Pancreas (tissue), 10 donors: ENCODE results near the gene MAP1B. TPM values are rescaled to one million over a fixed set of nuclear protein-coding genes. Genes with fewer than 3 reads are reported as not detected.

Experiments used
- ATAC-seq, 4 donors: fragments of 200-7000 bp; cut with Tn5 transposase; one replicate each; pipeline versions ENCODE4 v1.8.0 to v1.9.1; 2020; ENCODE audit warnings: mild to moderate bottlenecking in 4 of 4, moderate library complexity in 4 of 4
- DNase-seq, 6 donors: peaks; one replicate each; pipeline ENCODE4 v3.0.0-alpha.2; 2020
- FAIRE-seq: peaks from 2 replicates; lab custom pipeline; 2012; peaks lifted over from hg19 to GRCh38; lab: Jason Lieb, UNC
- H3K27ac ChIP-seq, 4 donors: fragments of 200-600 bp; sonication (generic); 1 replicate in 3 of 4; 2 replicates in 1 of 4; pipeline versions ENCODE4 v1.5.0 to v1.8.0; 2020
- H3K27me3 ChIP-seq, 4 donors: fragments of 200-600 bp; one replicate each; pipeline ENCODE4 v1.8.0; 2021
- H3K36me3 ChIP-seq, 3 donors: fragments of 200-600 bp; sonication (generic) in 1 of 3; one replicate each; pipeline versions ENCODE4 v1.5.0 to v1.8.0; 2020 to 2021
- H3K4me1 ChIP-seq, 3 donors: fragments of 200-600 bp; one replicate each; pipeline ENCODE4 v1.8.0; 2021
- H3K4me3 ChIP-seq, 4 donors: fragments of 200-600 bp; sonication (generic) in 2 of 4; one replicate each; pipeline versions ENCODE4 v1.5.0 to v1.8.0; 2020 to 2021
- H3K9me3 ChIP-seq, 4 donors: fragments of 200-600 bp; one replicate each; pipeline ENCODE4 v1.8.0; 2021
- CTCF ChIP-seq, 4 donors: fragments of 200-600 bp; sonication (generic) in 3 of 4; IDR thresholded peaks; one replicate each; pipeline versions ENCODE4 v1.5.0 to v1.8.0; 2021; ENCODE audit warnings: antibody characterized with exemption in 4 of 4
- WGBS, 2 donors: extraction: QIAGEN DNeasy Blood & Tissue Kit; methylation state at CpG; one replicate each; pipeline ENCODE4 v1.1.7; 2013; 5-methylcytosine and 5-hydroxymethylcytosine counted together
- intact Hi-C, 3 donors: fragments of 100-400 bp; cut with DNase I; formaldehyde crosslinking; loops; one replicate each; pipeline versions ENCODE4 v1.11.1 to v1.14.2; 2022
- polyA plus RNA-seq, 2 donors: library from polyadenylated mRNA; stranded (reverse); fragments of 200-250 nt; gene quantifications; one replicate each; pipeline ENCODE4 v1.2.3, GENCODE V29; 2013
- total RNA-seq, 6 donors: library from RNA; stranded (reverse); fragmentation: NEBNext Ultra II Directional in 4 of 6; extraction: Animal tissue kit (Norgen Biotek cat#: 25700) in 4 of 6; gene quantifications; one replicate each; pipeline versions ENCODE4 v1.2.1 to v1.2.4, GENCODE V29; 2021 to 2023
- donor health status: healthy with polysubstance abuse.
- donor health status: DM: no; HTN: no; CAD: no; lungs with moderate emphysema.
- donor health status: DM: no; HTN: no; CAD: no.
- donor health status: control.
- donor health status: control.
- donor health status: Bipolar disorder and iron deficiency.
- donor health status: DM: yes; HTN: yes; CAD: no.
- donor health status: DM: no; HTN: no; CAD: no.
- donor health status: DM: no; HTN: no; CAD: no.
- donor health status: DM: yes; HTN: yes; CAD: no.

The MAP1B gene
- total and polyA plus RNA-seq, 8 donors, result 2.4 to 16.8 (median 5.4) TPM

- no peak for TF ChIP-seq CTCF (IDR thresholded peaks at IDR 0.05)
- Histone ChIP-seq H3K4me3 (no peak overlapping the region), H3K27ac (no peak overlapping the region), H3K4me1 (no peaks in the 10 kb centered on the region), H3K36me3 (peaks cover 0 to 46% (median 11%) of the 10 kb centered on the region in 3 donors), H3K9me3 (no peaks in the 10 kb centered on the region), H3K27me3 (no peaks in the 10 kb centered on the region)
- no peak for ATAC-seq
- FAIRE-seq, result no peak
- DNase-seq, result no peak
- 94 to 96% methylated on average over 4 of the region's 4 CpGs for WGBS, 2 donors
- intact Hi-C loops, result no loop called here
These were observed 116.1 kb downstream of the MAP1B start for GRCh38 chr5:72223371-72223770.

GRCh38 chr5:72224946-72225463 is 117.7 kb downstream of the MAP1B start:
- Histone ChIP-seq H3K4me3 (no peak overlapping the region), H3K9me3 (no peaks in the 10 kb centered on the region), H3K36me3 (peaks cover 0 to 39% (median 5%) of the 10 kb centered on the region in 3 donors), H3K27me3 (no peaks in the 10 kb centered on the region), H3K27ac (no peak overlapping the region), H3K4me1 (no peaks in the 10 kb centered on the region)
- no peak for TF ChIP-seq CTCF (IDR thresholded peaks at IDR 0.05)
- intact Hi-C loops, result no loop called here
- FAIRE-seq (no peak), DNase-seq (no peak), ATAC-seq (no peak)
- WGBS, 2 donors, result 73 to 75% methylated on average over 3 of the region's 3 CpGs

- Histone ChIP-seq H3K36me3 (peaks cover 0 to 33% (median 5%) of the 10 kb centered on the region in 3 donors), H3K27ac (no peak overlapping the region), H3K27me3 (no peaks in the 10 kb centered on the region), H3K4me3 (no peak overlapping the region), H3K9me3 (no peaks in the 10 kb centered on the region), H3K4me1 (no peaks in the 10 kb centered on the region)
- DNase-seq, result no peak
- no peak for ATAC-seq
- TF ChIP-seq CTCF (IDR thresholded peaks at IDR 0.05), result no peak
- intact Hi-C loops, result no loop called here
- no peak for FAIRE-seq
- WGBS, 2 donors, result 95 to 97% methylated on average over 3 of the region's 3 CpGs
These were observed 118.5 kb downstream of the MAP1B start for GRCh38 chr5:72225741-72226140.

GRCh38 chr5:72226950-72227349 is 119.7 kb downstream of the MAP1B start:
- DNase-seq (no peak), FAIRE-seq (no peak), ATAC-seq (no peak)
- WGBS, 2 donors, result 91 to 98% methylated on average over 2 of the region's 2 CpGs
- no peak for TF ChIP-seq CTCF (IDR thresholded peaks at IDR 0.05)
- Histone ChIP-seq H3K27ac (no peak overlapping the region), H3K36me3 (peaks cover 0 to 30% (median 5%) of the 10 kb centered on the region in 3 donors), H3K27me3 (no peaks in the 10 kb centered on the region), H3K4me3 (no peak overlapping the region), H3K4me1 (no peaks in the 10 kb centered on the region), H3K9me3 (no peaks in the 10 kb centered on the region)
- intact Hi-C loops, result no loop called here

- ATAC-seq (no peak), DNase-seq (no peak), FAIRE-seq (no peak)
- peaks cover 0 to 18% (median 0%) of the 10 kb centered on the region in 3 donors for H3K36me3 ChIP-seq
- H3K9me3 ChIP-seq, result no peaks in the 10 kb centered on the region
- H3K4me1 ChIP-seq, result no peaks in the 10 kb centered on the region
- 73 to 78% methylated on average over 3 of the region's 3 CpGs for whole genome bisulfite sequencing, 2 donors
- no peak overlapping the region for H3K4me3 ChIP-seq
- H3K27ac ChIP-seq, result no peak overlapping the region
- no peaks in the 10 kb centered on the region for H3K27me3 ChIP-seq
- intact Hi-C loops, result no loop called here
- no peak for TF ChIP-seq CTCF (IDR thresholded peaks at IDR 0.05)
These were observed 121.7 kb downstream of the MAP1B start for GRCh38 chr5:72228960-72229359.
